ENCODE results near the gene SPAG9. TPM values are rescaled to one million over a fixed set of nuclear protein-coding genes. Genes with fewer than 3 reads are reported as not detected.

Gene SPAG9
- total RNA-seq, 1 experiment from 2014 or later, result 130 TPM

DNA sequence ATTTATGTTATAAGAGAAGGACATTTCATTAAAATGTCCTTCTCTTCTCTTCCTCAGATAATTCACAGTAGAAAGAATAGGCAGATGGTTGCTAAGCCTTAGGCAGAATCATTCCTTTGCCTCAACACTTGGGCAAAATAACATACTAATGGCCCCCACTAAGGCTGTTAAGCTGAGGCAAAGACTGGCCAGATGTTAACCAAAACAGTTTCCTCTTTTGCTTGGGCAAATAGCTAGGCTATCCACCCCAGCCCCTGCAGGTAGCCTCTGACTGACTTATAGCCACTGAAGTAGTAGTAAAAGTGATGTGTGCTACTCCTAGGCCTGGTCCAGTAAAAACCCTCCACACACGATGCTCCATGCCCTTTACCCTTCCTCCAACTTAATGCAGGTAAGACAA lies 55.2 kb downstream of the SPAG9 start:
- ChIA-PET CTCF (no interaction called here), POLR2A (interaction anchor here (0.7 kb wide), 1 partner anchor 88 kb away, joined by 3 read pairs; the partner anchor contains the start of gene NME1)
- Histone ChIP-seq H3K9me3 (no peaks in the 10 kb centered on the region), H3K4me1 (peaks cover 13% of the 10 kb centered on the region), H3K27me3 (replicated peaks; ENCODE audit: control insufficient read depth, insufficient read depth, low read length) (no peaks in the 10 kb centered on the region), H3K36me3 (ENCODE audit: control insufficient read depth, insufficient read depth, low read length) (no peaks in the 10 kb centered on the region), H3K4me3 (ENCODE audit: low read depth, low read length) (no peak overlapping the region)
- Mint-ChIP-seq H3K4me3 (ENCODE audit: unreplicated experiment) (no peak overlapping the region), H3K27me3 (ENCODE audit: insufficient read depth, unreplicated experiment) (no peaks in the 10 kb centered on the region), H3K27ac (ENCODE audit: unreplicated experiment) (no peak overlapping the region), H3K4me1 (ENCODE audit: low read depth, unreplicated experiment) (peaks cover 20% of the 10 kb centered on the region), H3K36me3 (ENCODE audit: insufficient read depth, unreplicated experiment) (peaks cover 50% of the 10 kb centered on the region), H3K9me3 (ENCODE audit: unreplicated experiment) (no peaks in the 10 kb centered on the region)
- TF ChIP-seq, protein P1, sequence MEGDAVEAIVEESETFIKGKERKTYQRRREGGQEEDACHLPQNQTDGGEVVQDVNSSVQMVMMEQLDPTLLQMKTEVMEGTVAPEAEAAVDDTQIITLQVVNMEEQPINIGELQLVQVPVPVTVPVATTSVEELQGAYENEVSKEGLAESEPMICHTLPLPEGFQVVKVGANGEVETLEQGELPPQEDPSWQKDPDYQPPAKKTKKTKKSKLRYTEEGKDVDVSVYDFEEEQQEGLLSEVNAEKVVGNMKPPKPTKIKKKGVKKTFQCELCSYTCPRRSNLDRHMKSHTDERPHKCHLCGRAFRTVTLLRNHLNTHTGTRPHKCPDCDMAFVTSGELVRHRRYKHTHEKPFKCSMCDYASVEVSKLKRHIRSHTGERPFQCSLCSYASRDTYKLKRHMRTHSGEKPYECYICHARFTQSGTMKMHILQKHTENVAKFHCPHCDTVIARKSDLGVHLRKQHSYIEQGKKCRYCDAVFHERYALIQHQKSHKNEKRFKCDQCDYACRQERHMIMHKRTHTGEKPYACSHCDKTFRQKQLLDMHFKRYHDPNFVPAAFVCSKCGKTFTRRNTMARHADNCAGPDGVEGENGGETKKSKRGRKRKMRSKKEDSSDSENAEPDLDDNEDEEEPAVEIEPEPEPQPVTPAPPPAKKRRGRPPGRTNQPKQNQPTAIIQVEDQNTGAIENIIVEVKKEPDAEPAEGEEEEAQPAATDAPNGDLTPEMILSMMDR (IDR thresholded peaks at IDR 0.05; ENCODE audit: insufficient read depth in 1 of 2, low read depth in 1 of 2, low read length in 1 of 2, severe bottlenecking in 1 of 2, unreplicated experiment in 1 of 2), result no peak
- intact Hi-C loops (cut with micrococcal nuclease; ENCODE audit: unreplicated experiment), result no loop called here
- no peak for DNase-seq
- BruUV-seq (replicated peaks), result no TSS peak

DNA sequence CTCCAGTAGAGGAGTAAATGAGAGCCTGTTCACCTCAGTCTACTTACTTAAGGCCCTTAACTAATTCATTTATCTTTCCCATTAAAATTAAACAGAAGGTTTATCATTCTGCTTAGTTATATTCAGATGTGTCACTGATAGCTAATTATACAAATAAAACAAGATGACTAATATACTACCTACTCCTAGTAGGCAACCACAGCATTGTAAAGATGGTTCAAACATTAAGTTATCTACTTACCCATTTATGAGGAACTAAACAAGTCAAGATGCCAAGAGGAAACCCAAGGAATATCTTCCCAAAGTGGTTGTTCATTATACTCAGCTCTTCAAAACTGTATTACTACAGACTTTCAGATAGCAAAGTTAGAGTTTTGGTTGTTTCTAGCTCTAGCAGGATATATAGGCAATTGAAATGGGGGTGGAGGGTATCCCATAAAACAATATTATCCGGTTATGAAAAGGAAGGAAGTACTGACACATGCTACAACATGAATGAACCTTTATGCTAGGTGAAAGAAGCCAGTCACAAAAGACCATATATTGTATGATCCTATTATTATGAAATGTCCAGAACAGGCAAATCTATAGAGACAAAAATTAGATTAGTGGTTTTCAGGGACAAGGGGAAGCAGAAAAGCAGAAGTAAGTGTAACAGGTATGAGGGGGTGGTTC lies 56.5 kb downstream of the SPAG9 start:
- POLR2A ChIA-PET, result interaction anchor here (0.5 kb wide), 1 partner anchor 29 kb away, joined by 4 read pairs; no protein-coding TSS in a partner anchor
- H3K36me3 Mint-ChIP-seq (ENCODE audit: insufficient read depth, unreplicated experiment), result peaks cover 58% of the 10 kb centered on the region
- H3K27me3 ChIP-seq (replicated peaks; ENCODE audit: control insufficient read depth, insufficient read depth, low read length), result no peaks in the 10 kb centered on the region
- H3K4me1 Mint-ChIP-seq (ENCODE audit: low read depth, unreplicated experiment), result peaks cover 24% of the 10 kb centered on the region
- no TSS peak for BruUV-seq (replicated peaks)
- H3K9me3 Mint-ChIP-seq (ENCODE audit: unreplicated experiment), result no peaks in the 10 kb centered on the region
- no peak overlapping the region for H3K4me3 ChIP-seq (ENCODE audit: low read depth, low read length)
- H3K27ac Mint-ChIP-seq (ENCODE audit: unreplicated experiment), result peak overlapping the region; percentile 12
- peaks cover 12% of the 10 kb centered on the region for H3K4me1 ChIP-seq
- TF ChIP-seq, protein P1 (IDR thresholded peaks at IDR 0.05; ENCODE audit: insufficient read depth in 1 of 2, low read depth in 1 of 2, low read length in 1 of 2, severe bottlenecking in 1 of 2, unreplicated experiment in 1 of 2), result no peak
- no peak overlapping the region for H3K4me3 Mint-ChIP-seq (ENCODE audit: unreplicated experiment)
- no peaks in the 10 kb centered on the region for H3K27me3 Mint-ChIP-seq (ENCODE audit: insufficient read depth, unreplicated experiment)
- intact Hi-C loops (cut with micrococcal nuclease; ENCODE audit: unreplicated experiment), result no loop called here
- DNase-seq, result no peak
- H3K9me3 ChIP-seq, result no peaks in the 10 kb centered on the region
- H3K36me3 ChIP-seq (ENCODE audit: control insufficient read depth, insufficient read depth, low read length), result no peaks in the 10 kb centered on the region
- CTCF ChIA-PET, result no interaction called here

DNA sequence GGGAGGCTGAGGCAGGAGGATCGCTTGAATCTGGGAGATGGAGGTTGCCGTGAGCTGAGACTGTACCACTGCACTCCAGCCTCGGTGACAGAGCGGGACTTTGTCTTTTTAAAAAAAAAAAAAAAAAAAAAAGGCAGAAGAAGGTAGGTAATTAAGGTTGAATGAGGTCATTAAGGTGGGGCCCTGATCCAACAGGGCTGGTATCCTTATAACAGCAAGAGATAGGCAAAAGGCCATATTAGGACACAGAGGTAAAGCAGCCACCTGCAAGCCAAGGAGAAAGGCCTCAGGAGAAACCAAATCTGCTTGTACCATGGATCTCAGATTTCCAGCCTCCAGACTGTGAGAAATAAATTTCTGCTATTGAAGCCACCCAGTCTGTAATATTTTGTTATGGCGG lies 60.3 kb downstream of the SPAG9 start:
- Mint-ChIP-seq H3K9me3 (ENCODE audit: unreplicated experiment) (no peaks in the 10 kb centered on the region), H3K4me3 (ENCODE audit: unreplicated experiment) (no peak overlapping the region), H3K27me3 (ENCODE audit: insufficient read depth, unreplicated experiment) (no peaks in the 10 kb centered on the region), H3K4me1 (ENCODE audit: low read depth, unreplicated experiment) (peaks cover 32% of the 10 kb centered on the region), H3K27ac (ENCODE audit: unreplicated experiment) (peak overlapping the region; percentile 79), H3K36me3 (ENCODE audit: insufficient read depth, unreplicated experiment) (peaks cover 38% of the 10 kb centered on the region)
- Histone ChIP-seq H3K36me3 (ENCODE audit: control insufficient read depth, insufficient read depth, low read length) (no peaks in the 10 kb centered on the region), H3K9me3 (no peaks in the 10 kb centered on the region), H3K4me1 (peaks cover 24% of the 10 kb centered on the region), H3K27me3 (replicated peaks; ENCODE audit: control insufficient read depth, insufficient read depth, low read length) (no peaks in the 10 kb centered on the region), H3K4me3 (ENCODE audit: low read depth, low read length) (no peak overlapping the region)
- intact Hi-C loops (cut with micrococcal nuclease; ENCODE audit: unreplicated experiment), result no loop called here
- TF ChIP-seq, protein P1 (IDR thresholded peaks at IDR 0.05; ENCODE audit: insufficient read depth in 1 of 2, low read depth in 1 of 2, low read length in 1 of 2, severe bottlenecking in 1 of 2, unreplicated experiment in 1 of 2), result no peak
- BruUV-seq (replicated peaks), result no TSS peak
- ChIA-PET POLR2A (interaction anchor here (0.7 kb wide), 1 partner anchor 76 kb away, joined by 15 read pairs; no protein-coding TSS in a partner anchor), CTCF (interaction anchor here (0.6 kb wide), 1 partner anchor 86 kb away, joined by 3 read pairs; no protein-coding TSS in a partner anchor)
- no peak for DNase-seq
